ENCODE results near the gene ZIM2.

DNA sequence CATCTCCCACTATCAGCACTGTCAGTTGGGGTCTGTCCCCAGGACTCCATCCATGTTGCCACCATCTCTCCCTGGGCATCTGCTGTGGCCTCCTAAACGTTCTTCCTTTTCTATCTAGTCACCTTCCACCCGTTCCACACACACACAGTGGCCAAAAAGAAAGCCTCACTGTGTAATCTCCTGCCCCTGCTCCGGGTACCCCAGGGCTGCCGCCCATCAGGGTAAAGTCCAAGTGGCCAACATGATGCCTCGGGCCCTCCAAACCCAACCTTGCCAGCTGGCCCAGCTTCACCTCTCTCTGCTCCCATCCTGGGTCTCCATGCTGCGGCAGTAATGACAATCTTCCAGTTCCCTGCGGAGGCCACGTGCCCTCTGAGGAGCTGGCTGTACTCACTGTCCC is 29.4 kb upstream of the ZIM2 start:
- TF ChIP-seq CTCF (IDR thresholded peaks at IDR 0.05) (no peak), POLR2A (IDR thresholded peaks at IDR 0.05) (no peak)
